Lung microvascular endothelial cell (primary cell): ENCODE results near the gene MFF. TPM values are rescaled to one million over a fixed set of nuclear protein-coding genes. Genes with fewer than 3 reads are reported as not detected.
"Not testable (repeated sequence)": the region's sequence is repeated elsewhere in the genome, so short reads cannot be mapped to it uniquely, and the experiment has no call there.

Experiments used
- DNase-seq, 2 donors: peaks; one replicate each; pipeline versions ENCODE4 v3.0.0 to v3.0.0-alpha.2; 2010; ENCODE audit warnings: low read depth in 2 of 2
- total RNA-seq: library from RNA; depleted of rRNA; stranded (reverse); fragments of >200 nt; gene quantifications from 2 replicates; pipeline ENCODE4 v1.2.1, GENCODE V29; 2014

The MFF gene
- total RNA-seq, 1 donor from 2014 or later: 33.9 TPM

DNA sequence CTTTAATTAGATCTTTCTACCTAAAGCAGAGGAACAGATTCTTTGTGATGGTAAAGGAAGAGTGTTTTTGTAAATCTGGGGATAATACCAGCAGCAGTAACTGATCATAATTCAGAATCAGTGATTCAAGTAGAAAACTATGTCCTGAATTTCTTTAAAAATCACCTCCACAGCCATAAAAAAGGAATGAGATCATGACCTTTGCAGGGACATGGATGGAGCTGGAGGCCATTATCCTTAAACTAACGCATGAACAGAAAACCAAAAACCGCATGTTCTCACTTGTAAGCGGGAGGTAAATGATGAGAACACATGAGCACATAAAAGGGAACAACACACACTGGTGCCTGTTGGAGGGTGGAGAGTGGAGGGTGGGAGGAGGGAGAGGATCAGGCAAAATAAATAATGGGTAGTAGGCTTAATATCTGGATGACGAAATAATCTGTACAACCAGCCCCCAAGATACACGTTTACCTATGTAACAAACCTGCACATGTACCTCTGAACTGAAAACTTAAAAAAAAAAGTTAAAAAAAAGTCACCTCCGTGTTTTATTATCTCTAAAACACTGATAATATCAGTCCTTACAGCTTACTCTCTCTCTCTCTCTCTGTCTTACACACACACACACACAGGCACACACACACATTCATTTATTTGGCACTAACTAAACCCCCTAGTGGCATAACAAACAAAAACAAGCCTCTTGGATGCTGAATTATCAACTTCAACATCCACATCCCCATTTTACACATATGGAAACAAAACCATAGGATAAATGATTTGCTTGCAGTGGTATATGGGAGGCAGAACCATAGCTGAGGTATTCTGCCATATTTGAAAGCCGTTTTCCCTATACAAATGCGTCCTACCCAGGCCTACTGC is 52.7 kb downstream of the MFF start:
- DNase-seq: no peak

DNA sequence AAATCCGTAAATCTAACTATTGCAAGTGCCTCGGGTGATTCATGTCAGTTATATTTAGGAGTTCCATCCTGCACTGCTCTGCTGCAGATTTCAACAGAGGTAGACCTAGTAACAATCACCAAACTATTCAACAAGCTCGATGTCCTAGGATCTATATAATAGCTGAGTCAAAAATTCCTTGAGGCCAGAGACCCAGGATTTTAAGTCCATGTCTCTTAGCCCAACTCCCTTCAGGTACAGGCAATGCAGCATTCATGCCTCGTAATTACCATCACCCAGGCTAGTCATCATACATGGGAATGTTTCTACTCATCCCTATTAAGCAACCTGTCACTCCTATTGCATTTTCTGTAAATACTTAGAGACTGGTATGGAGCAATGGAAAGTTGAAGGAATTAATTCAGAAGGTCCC is 53.3 kb downstream of the MFF start:
- DNase-seq: no peak

- DNase-seq: no peak
Measured at GRCh38 chr2:227379095-227379494, 54.0 kb downstream of the MFF start, which contains the start of gene TM4SF20. Gene TM4SF20 (minus strand): TSS chr2:227379306. CDS start chr2:227379268, 38 bp downstream.

DNA sequence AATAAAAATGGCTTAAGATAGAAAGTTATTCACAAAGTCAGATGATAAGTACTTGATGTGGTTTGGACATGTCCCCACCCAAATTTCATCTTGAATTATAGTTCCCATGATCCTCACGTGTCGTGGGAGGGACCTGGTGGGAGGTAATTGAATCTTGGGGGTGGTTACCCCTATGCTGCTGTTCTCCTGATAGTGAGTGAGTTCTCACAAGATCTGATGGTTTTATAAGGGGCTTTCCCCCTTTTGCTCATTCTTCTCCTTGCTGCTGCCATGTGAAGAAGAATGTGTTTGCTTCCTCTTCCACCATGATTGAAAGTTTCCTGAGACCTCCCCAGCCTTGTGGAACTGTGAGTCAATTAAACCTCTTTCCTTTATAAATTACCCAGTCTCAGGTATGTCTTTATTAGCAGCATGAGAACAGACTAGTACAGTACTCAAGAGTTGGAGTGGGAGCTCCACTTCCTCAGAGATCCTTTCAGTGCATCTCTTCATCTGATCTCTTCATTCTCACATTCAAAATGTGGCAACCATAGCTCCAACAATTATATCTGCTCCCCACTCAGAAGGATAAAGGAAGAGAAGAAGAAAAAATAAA is 57.3 kb downstream of the MFF start:
- DNase-seq: not testable (repeated sequence)

- DNase-seq: no peak
Measured at GRCh38 chr2:227383686-227384085, 58.6 kb downstream of the MFF start.

- no peak for DNase-seq
Measured at GRCh38 chr2:227386630-227387029, 61.6 kb downstream of the MFF start.

- DNase-seq: not testable (repeated sequence)
Measured at GRCh38 chr2:227387583-227387982, 62.5 kb downstream of the MFF start, which contains the start of gene SCYGR1. Gene SCYGR1 (minus strand): TSS chr2:227387949. CDS start chr2:227387949, 0 bp downstream.

DNA sequence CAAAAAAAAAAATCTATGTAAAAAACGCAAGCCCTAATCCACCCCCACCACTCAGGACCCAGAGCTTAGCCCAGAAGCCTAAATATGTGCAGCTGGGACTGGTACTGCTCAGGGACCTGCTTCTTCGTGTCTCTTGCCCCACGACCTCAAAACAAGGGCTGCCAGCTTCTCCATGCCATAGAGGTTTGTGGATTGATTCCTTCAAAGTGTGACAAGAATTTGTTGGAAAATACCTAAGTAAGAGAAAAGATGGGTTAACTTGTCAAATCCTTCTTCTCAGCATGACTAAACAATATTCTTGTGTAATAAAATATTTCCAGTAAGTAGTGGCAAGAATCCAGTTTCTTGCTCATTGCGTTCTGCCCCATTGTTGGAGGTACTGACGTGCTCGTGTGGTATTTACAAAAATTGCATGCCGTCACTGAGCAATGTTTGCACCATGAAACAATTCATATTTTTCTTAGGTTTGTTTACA is 63.5 kb downstream of the MFF start:
- DNase-seq: peak in 1 of 2 donors; percentile 57

DNA sequence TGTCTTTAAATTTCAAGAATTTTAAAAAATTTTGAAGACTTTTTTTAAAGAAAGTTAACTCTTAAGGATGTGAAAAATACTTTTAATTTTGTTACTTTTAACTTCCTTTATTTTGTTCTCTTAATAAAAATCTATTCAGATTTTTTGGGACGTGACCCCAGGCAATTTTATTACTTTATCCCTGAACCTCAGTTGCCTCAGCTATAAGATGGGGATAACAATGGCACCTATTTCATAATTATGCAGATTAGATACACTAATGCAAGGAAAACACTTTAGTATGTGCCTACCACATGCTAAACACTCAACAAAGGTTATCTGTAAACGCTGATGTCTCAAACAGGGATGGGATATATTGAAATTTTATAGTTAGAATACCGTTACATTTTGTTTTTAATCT is 64.2 kb downstream of the MFF start:
- DNase-seq: no peak

- DNase-seq: no peak
Measured at GRCh38 chr2:227389661-227390060, 64.6 kb downstream of the MFF start.

DNA sequence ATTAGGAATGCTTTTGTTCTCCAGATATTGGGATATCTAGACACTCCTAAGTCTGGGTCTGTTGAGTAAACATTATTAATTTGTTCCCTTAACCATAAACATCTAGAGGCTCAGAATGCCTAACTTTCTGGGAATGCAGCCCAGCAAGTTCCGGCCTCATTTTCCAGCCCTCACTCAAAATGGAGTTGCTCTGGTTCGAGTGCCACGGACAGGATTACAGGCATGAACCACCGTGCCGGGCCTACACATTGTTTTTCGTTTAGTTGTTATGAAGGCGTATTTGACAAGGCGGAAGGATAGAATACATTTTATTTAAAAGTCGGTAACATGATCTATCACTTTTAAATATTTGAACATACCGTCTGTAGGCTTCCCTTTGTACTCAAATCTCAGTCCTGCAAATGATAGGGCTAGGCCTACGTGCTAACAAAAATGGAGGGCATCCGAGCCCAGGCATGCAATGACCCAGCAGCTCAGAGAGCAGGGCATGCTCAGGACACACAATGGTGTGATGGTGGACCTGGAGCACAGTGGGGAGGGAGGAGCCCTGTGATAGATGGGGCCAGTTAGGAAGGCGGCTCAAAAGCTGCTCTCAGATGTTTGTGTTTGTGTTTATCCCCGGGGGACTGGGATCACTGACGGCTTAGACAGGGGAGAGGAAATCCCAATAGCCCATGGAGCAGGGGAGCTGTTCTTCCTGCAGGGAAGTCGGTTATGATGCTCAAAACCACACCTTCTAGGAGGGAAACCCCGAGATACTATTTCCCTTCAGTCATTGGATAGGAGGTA is 65.6 kb downstream of the MFF start:
- DNase-seq: no peak

DNA sequence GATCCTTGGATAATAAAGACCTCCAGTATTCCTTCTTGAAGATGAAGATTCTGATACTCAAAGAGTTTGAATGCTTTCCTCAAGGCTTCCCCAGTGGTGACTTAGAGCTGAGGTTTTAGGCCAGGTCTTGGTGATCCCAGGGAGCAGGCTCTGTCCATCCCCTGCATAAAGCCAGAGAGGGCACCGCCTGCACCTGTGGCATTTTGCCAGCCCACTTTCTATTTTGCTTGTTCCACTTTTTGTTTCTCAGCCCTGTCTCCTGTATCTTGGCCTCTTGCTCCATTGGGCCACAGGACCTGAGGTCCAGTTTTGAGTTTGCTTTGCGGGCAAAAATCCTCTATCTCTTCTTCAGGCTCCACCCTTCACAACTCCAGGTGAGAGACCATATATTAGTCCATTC is 69.3 kb downstream of the MFF start:
- DNase-seq: no peak

GRCh38 chr2:227395556-227395955 is 70.5 kb downstream of the MFF start:
- DNase-seq: no peak

DNA sequence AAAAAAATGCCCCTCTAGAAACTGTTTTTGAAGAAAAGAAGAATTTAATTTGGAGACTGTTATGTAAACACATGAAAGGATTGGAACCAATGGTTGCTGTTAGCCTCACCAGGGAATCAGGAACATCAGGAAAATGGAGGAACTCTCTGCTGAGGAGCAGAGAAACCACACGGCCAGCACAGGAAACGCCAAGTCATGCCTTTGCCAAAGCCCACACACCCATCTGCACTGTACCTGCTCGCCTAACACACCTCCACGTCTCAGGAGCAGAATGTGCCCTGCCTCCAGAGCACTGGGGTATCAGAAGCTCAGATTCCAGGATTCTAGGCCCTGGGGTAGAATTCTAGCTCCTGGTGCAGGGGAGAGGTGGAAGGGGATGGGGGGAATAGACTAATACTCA is 72.5 kb downstream of the MFF start:
- no peak for DNase-seq

DNA sequence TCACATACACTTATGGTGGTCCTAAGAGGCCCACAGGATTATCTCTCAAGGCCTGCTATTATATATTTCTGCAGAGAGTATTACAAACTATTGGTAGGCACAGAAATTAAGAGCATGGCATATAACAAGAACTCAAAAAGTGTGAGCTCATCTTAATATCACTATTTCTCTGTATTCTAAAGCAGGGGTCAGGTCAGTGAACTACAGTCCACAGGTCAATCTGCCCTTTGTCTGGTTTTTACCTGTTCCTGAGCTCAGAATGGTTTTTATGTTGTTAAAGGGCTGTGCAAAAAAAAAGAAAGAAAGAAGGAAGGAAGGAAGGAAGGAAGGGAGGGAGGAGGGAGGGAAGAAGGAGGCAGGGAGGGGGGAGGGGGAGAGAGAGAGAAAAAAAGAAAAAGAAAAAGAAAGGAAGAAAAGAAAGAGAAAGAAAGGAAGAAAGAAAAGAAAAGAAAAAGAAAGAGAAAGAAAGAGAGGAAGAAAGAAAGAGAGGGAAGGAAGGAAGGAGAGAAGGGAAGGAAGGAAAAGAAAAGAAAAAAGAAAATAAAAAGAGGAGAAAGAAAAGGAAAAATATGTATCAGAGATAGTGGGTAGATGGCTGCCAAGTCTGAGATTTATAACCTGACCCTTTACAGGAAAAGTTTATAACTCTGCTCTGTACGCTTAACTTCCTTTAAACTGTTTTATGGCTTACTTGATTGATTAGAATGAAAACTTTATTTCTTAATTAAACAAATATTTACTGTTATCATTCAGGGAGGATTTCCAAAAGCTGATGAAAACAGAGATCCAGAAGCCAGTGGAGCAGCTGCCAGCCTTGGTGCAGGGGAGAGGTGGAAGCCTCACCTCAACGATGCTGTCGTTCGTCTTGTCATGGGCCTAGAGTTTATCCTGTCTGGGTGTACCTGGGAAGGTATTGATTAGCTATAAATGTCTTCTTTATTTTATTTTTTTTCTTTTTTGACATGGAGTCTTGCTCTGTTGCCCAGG is 73.9 kb downstream of the MFF start:
- no peak for DNase-seq

GRCh38 chr2:227401550-227401949 is 76.5 kb downstream of the MFF start:
- no peak for DNase-seq

- DNase-seq: no peak
Measured at GRCh38 chr2:227402321-227402720, 77.3 kb downstream of the MFF start.

- no peak for DNase-seq
Measured at GRCh38 chr2:227402959-227403358, 77.9 kb downstream of the MFF start.

DNA sequence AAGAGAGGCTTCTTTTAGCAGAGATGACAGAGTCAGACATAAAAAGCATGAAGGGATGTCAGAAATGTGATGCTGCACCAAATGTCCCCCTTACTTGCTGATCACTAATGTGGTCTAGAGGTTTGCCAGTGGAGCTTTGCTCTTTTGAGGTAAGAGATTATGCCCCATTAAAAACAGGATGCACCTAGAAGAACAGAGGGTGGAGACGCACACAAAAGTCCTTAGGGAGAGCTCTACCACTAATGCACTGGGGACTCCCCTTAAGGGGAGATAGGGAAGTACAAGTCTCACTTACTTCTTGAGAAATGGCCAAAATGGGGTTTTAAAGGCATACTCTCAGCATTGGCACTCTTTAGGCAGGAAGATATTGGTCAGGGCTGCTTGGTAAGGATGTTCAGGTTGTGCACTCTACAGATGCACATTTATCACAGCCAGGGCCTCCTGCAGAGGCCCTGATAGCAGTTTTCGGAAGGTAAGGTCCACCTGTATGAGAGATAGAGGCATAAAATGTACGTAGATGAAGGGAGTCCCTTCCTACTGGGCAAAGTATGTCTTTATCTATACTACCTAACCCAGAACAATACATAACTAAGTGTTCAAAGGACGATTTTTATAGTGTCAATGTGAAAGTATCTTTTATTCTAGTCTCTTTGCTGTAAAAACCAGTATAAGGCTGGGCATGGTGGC is 79.7 kb downstream of the MFF start:
- no peak for DNase-seq
